ENCODE data around the gene GP1BB.
"Not testable (repeated sequence)": the region's sequence is repeated elsewhere in the genome, so short reads cannot be mapped to it uniquely, and the experiment has no call there.

GP1BB gene

GRCh38 chr22:19723232-19723982 is at the start of gene GP1BB:
TSS of gene GP1BB (plus strand) at chr22:19723539. CDS start at chr22:19723570, 31 bp downstream.
- DNase-seq, result no peak

- DNase-seq, result no peak
These were observed 49.7 kb upstream of the GP1BB start for GRCh38 chr22:19673660-19674059.

GRCh38 chr22:19674129-19674928 is 49.0 kb upstream of the GP1BB start:
- no peak for DNase-seq

- DNase-seq, result no peak
These were observed 48.4 kb upstream of the GP1BB start for GRCh38 chr22:19674929-19675253.

- DNase-seq, result no peak
These were observed 47.9 kb upstream of the GP1BB start for GRCh38 chr22:19675428-19675827.

- not testable (repeated sequence) for DNase-seq
These were observed 46.9 kb upstream of the GP1BB start for GRCh38 chr22:19676437-19676836.

- DNase-seq, result no peak
These were observed 44.3 kb upstream of the GP1BB start for GRCh38 chr22:19678949-19679521.

- peak; percentile 61 for DNase-seq
These were observed 43.7 kb upstream of the GP1BB start for GRCh38 chr22:19679522-19680101.

GRCh38 chr22:19680287-19680881 is 43.0 kb upstream of the GP1BB start:
- DNase-seq, result no peak

- no peak for DNase-seq
These were observed 42.2 kb upstream of the GP1BB start for GRCh38 chr22:19680911-19681862.

- no peak for DNase-seq
These were observed 41.5 kb upstream of the GP1BB start for GRCh38 chr22:19681863-19682245.

GRCh38 chr22:19686946-19687345 is 36.4 kb upstream of the GP1BB start:
- no peak for DNase-seq

- DNase-seq, result no peak
These were observed 35.6 kb upstream of the GP1BB start for GRCh38 chr22:19687561-19688300.

GRCh38 chr22:19688301-19689290 is 34.7 kb upstream of the GP1BB start:
- no peak for DNase-seq

GRCh38 chr22:19689408-19689807 is 33.9 kb upstream of the GP1BB start:
- no peak for DNase-seq

GRCh38 chr22:19691007-19691720 is 32.2 kb upstream of the GP1BB start:
- no peak for DNase-seq

GRCh38 chr22:19691721-19692341 is 31.5 kb upstream of the GP1BB start:
- no peak for DNase-seq

- no peak for DNase-seq
These were observed 29.8 kb upstream of the GP1BB start for GRCh38 chr22:19693581-19693980.
